Cortex of kidney (tissue), 1 donor: Measurements from ENCODE around the gene TSPYL6.

ENCODE experiments used
- DNase-seq: peaks from one replicate; lab custom pipeline; 2025; lab: John Stamatoyannopoulos, UW

TSPYL6 gene

GRCh38 chr2:54258166-54258565 is 2.1 kb upstream of the TSPYL6 start:
- no peak for DNase-seq

GRCh38 chr2:54255230-54256090 is 569 bp downstream of the TSPYL6 start:
- DNase-seq: no peak

- DNase-seq: no peak
Observed at GRCh38 chr2:54254180-54254579, 1.8 kb downstream of the TSPYL6 start.

- no peak for DNase-seq
Observed at GRCh38 chr2:54249629-54250028, 6.4 kb downstream of the TSPYL6 start.

DNA sequence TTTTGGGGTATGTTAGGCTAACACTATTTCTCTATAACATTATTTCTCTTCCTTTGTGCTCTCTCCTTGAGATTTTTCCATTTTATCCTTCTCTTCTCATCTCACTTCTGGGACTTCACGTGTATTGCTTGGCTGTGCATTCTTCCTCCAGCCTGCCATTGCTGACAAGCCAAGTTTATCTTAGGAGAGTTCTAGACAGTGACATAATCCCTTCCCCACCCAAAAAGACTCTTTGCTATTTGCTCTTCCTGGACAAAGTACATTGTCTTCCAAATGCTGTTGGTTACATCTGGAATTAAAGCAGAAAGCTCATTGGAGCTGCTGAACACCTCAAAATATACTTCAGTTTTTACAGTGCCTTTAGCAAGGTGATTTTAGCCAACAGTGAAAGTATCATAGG is 8.9 kb downstream of the TSPYL6 start:
- no peak for DNase-seq

DNA sequence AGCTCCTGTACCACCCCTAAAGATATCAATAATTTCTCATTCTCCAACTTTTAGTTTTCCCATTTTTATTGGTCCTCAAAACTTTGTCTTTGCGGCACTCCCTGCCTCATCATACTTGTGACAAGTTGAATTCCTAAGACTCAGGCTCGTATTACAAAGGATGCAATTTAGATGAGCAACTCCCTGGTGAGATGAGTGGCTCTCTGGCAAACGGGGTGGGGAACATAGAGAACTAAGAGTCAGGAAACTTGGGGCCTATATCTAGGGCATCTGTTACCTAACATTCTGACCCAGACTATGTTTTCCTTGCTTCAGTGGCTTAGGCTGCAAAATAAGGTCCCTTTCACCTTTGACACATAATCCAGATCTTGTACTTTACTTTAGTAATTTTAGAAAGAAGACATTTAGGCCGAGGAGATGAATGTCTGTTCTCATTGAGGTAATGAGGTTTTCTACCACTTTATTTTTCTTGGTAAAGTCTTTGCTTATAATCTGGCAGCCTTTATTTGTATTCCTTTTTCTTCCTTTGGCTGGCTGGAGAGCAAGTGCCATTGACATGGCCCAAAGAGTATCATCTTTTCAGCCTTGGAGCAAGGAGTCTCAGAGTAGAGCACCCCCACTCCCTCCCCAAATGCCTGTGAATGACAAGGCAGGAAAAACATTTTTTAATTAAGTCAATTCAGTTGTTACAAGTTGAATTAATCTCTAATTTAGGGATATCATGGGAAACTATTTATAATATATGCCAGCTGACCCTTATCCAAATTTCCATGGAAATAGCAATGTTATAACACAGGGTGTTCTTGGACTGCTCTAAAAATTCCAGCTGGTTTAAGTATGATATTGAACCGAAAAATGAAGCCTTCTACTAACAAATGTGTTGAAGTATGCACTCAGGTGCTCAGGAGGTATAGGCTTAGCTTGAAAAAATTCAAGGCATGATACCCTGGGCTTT is 15.2 kb downstream of the TSPYL6 start:
- DNase-seq: no peak

GRCh38 chr2:54239427-54239826 is 16.6 kb downstream of the TSPYL6 start:
- no peak for DNase-seq

DNA sequence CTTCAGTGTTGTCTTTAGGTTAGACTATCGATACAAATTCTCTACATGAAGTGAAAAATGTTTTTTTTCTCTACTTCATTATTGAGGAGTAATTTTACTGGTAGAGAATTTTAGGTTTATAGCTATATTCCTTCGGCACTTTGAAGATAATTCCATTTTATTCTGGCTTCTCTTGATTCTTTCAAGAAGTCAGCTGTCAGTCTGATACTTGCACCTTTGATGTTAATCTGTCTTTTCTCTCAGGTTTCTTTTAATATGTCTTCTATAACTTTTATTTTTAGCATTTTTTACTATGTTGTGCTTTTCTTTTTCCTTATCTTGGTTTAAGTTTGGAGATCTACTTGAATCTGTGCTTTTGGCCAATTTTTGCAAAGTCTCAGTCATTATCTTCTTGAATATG is 18.6 kb downstream of the TSPYL6 start:
- no peak for DNase-seq

- no peak for DNase-seq
Observed at GRCh38 chr2:54233832-54234649, 22.0 kb downstream of the TSPYL6 start.

GRCh38 chr2:54228945-54229344 is 27.1 kb downstream of the TSPYL6 start:
- no peak for DNase-seq

DNA sequence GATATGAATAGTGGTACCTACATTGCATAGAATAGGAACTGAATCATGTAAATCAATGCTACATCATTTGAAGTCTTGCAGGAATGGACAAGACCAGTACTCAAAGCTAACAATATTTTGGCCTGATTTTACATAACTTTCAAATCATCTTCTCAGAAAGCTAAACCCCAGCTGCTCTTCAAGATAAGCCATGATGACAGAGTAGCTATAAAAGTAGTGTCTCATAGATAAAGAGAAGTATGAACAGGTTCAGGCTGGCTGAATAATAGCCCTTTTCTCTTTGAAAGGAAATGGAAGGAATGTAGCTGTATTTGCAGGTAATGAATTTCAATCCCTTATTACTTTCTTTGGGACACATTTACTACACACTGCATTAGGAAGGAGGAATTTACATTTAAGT is 28.2 kb downstream of the TSPYL6 start:
- DNase-seq: no peak

DNA sequence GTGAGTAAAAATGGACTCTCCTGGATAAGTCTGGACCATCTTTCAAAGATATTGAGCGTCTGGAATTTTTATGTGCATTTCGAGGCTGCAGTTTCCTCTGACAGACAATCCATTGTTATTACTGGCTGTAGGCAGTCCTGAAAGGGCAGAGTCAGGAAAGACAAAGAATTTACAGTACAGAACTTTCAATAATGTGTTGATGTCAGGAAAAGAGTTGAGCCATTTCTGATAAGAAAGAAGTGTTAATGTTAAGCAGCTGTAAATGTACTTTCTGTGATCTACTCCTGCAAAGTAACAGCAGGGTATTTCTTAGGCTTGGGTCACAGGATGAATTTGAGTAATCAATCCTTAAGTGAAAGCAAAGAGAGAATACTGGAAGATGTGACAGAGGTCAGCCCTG is 29.8 kb downstream of the TSPYL6 start:
- DNase-seq: no peak

- DNase-seq: no peak
Observed at GRCh38 chr2:54224997-54225396, 31.0 kb downstream of the TSPYL6 start.

GRCh38 chr2:54213082-54213481 is 42.9 kb downstream of the TSPYL6 start:
- no peak for DNase-seq

DNA sequence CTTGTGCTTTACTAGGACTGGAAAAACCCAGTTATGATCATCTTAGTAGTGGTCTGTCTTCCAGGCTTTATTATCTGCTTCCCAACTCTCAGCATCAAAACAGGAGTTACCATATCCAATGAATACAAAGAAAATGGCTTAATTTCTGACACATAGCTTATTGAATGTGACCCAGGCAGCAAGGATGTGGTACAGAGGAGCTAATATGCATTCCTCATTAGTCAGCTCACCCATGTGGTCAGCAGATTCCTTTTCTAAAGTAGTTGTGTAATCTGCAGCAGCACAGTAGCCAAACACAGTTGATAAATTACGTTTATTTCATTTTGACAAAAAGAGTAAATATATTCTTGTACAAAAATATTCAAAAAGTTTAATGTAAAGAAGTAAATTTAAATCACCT is 43.6 kb downstream of the TSPYL6 start:
- no peak for DNase-seq

DNA sequence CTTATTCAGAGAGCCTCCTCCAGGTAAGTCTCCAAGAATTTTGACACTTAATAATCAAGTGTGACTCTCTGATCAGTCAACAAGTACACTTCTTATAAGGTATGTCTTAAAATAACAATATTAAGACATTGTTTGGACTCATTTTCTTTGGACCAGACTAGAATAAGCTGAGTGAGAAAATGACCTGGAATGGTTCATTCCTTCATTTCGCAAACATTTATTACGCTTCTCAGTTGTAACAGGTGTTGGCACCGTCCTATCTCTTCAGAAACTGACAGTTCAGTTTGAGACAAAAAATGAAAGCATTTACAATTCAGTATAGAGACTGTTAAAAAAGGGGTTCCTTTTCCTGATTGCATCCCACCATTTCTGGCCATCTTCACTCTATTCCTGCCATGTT is 46.6 kb downstream of the TSPYL6 start:
- no peak for DNase-seq

- DNase-seq: no peak
Observed at GRCh38 chr2:54208364-54209240, 47.4 kb downstream of the TSPYL6 start.

DNA sequence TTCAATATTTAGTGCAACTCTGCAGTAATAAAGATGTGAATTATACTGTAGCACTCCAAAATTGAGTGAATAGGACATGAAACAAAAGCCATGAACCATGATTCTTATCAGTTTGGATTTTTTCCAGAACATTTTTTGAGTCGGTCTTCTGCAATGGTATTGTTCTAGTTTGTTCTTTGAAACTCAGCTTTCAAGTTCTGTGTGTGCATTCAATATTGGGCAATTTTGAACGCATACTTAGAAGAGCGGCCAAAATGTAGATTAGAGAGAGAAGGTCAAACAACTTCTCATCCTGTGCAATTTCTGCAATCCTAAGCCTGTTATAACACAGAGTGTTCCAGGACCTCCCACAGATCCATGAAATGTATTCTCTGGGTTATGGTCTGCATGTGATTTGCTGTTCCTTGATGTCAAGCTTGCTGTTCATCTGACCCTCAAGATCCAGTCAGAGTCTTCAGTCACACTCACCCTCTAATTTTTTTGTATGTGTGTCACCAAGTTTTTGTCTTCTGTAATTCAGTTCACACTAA is 48.3 kb downstream of the TSPYL6 start:
- no peak for DNase-seq

- no peak for DNase-seq
Observed at GRCh38 chr2:54206596-54206995, 49.4 kb downstream of the TSPYL6 start.

- no peak for DNase-seq
Observed at GRCh38 chr2:54204476-54204875, 51.6 kb downstream of the TSPYL6 start.
